Gastroesophageal sphincter (tissue), 3 donors: ENCODE results near the gene CBX1.

Source experiments
- CTCF ChIP-seq, 4 experiments: fragments of 200-600 bp in 2 of 4; fragments of 450-650 bp in 2 of 4; sonication (generic) in 1 of 4; IDR thresholded peaks; one replicate each; pipeline ENCODE4 v1.5.1; 2017 to 2019; ENCODE audit warnings: antibody characterized with exemption in 4 of 4, mild to moderate bottlenecking in 2 of 4, moderate library complexity in 2 of 4
- POLR2A ChIP-seq, 2 donors: fragments of 450-650 bp; IDR thresholded peaks; one replicate each; pipeline ENCODE4 v1.6.1; 2017; ENCODE audit warnings: antibody characterized with exemption in 2 of 2, mild to moderate bottlenecking in 2 of 2, moderate library complexity in 1 of 2
- POLR2AphosphoS5 ChIP-seq: sonication (generic); formaldehyde crosslinking; IDR thresholded peaks from one replicate; pipeline ENCODE4 v1.6.1; 2017; ENCODE audit warnings: antibody characterized with exemption

DNA sequence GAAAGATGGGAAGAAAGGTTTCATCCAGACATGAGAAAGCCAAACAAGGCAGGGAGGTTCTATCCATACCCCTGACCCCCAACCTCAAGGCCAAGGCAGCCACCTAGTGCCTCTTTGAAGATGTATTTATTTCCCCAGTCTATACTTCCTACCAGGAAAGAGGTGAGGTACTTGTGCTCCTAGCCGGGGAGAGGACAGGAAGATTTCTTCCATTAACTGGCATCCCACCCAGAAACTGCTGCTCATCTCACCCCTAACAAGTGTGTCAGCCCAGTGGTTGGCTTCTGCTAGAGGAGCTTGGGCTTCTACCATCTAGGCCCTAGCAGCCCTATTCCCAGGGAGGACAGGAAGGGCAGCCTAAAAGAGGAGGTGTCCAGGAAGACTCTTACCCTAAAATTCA lies 72.5 kb downstream of the CBX1 start:
- no peak for TF ChIP-seq CTCF (IDR thresholded peaks at IDR 0.05)
- TF ChIP-seq POLR2AphosphoS5: no peak
- no peak for TF ChIP-seq POLR2A (IDR thresholded peaks at IDR 0.05)
